ENCODE measurements around the gene PAK6. TPM values are rescaled to one million over a fixed set of nuclear protein-coding genes. Genes with fewer than 3 reads are reported as not detected.

PAK6 gene
- total and polyA plus RNA-seq, 9 of the 15 experiments (the other 6 are each of a cell fraction or from before 2014, with no cell fraction given) = 0.03 to 0.74 (median 0.16) TPM; not detected in 2

DNA sequence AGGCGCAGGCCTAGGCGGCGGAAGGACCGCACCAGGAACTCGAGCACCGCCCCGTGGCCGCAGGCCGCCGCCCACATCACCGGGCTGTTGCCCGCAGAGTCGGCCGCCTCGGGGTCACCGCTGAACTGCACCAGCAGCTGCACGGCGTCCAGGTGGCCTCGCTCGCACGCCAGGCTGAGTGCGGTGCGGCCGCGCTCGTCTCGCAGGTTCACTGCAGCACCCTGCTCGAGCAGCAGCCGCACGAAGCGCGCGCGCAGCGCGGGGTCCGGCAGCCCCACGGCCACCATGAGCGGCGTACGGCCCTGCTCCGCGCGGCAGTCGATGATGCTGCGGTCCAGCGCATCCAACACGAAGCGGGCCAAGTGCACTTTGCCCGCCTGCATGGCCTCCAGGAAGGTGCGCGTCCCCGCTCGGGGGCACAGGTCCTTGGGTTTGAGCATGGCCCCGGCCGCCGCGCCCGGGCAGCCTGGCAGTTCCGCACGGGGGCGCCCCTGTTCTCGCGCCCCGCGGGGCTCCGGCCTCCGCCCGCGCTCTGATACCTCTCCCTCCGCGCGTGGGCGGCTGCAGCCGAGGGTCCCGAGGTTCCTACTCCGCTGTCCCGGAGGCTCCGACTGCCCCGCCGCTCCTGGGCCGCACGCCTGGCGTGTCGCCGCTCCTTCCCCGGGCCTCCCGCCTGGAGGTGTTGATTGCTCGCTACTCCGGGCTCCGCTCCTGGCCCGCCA is 43.4 kb downstream of the PAK6 start (continued):
- TF ChIP-seq CBFA2T3 (IDR thresholded peaks at IDR 0.05) (no peak), BCL6 (CRISPR knock-in tag; IDR thresholded peaks at IDR 0.05) (no peak), FOXA1 (IDR thresholded peaks at IDR 0.05; ENCODE audit: borderline replicate concordance) (no peak), SNRNP70 (optimal IDR thresholded peaks at IDR 0.05; ENCODE audit: low read depth, low read length) (no peak), ZNF184 (CRISPR knock-in tag; IDR thresholded peaks at IDR 0.05) (no peak), EP300 (IDR thresholded peaks at IDR 0.05; ENCODE audit: low read length) (no peak), SREBF1 (IDR thresholded peaks at IDR 0.05; ENCODE audit: borderline replicate concordance, low read depth, low read length) (no peak), CBFA2T2 (conservative IDR thresholded peaks at IDR 0.05) (no peak), ELF1 (tag; IDR thresholded peaks at IDR 0.05) (no peak), RBM39 (optimal IDR thresholded peaks at IDR 0.05; ENCODE audit: low read depth, low read length) (no peak), NBN (IDR thresholded peaks at IDR 0.05; ENCODE audit: low read depth) (no peak), JUN (IDR thresholded peaks at IDR 0.05; ENCODE audit: borderline replicate concordance, low read depth, low read length) (no peak), JUN (CRISPR knock-in tag; IDR thresholded peaks at IDR 0.05; ENCODE audit: borderline replicate concordance) (0 out of 2 replicates have a peak, but pooled peaks have one; percentile 32), CBX2 (IDR thresholded peaks at IDR 0.05; ENCODE audit: insufficient read depth, low read length, poor library complexity, severe bottlenecking) (no peak), PHB (CRISPR knock-in tag; IDR thresholded peaks at IDR 0.05) (no peak), TARDBP (IDR thresholded peaks at IDR 0.05) (no peak)
- TF ChIP-seq, protein P1, sequence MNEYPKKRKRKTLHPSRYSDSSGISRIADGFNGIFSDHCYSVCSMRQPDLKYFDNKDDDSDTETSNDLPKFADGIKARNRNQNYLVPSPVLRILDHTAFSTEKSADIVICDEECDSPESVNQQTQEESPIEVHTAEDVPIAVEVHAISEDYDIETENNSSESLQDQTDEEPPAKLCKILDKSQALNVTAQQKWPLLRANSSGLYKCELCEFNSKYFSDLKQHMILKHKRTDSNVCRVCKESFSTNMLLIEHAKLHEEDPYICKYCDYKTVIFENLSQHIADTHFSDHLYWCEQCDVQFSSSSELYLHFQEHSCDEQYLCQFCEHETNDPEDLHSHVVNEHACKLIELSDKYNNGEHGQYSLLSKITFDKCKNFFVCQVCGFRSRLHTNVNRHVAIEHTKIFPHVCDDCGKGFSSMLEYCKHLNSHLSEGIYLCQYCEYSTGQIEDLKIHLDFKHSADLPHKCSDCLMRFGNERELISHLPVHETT (CRISPR knock-in tag; conservative IDR thresholded peaks at IDR 0.05 in 1 of 2, IDR thresholded peaks at IDR 0.05 in 1 of 2) = no peak
- TF ChIP-seq, protein P2, sequence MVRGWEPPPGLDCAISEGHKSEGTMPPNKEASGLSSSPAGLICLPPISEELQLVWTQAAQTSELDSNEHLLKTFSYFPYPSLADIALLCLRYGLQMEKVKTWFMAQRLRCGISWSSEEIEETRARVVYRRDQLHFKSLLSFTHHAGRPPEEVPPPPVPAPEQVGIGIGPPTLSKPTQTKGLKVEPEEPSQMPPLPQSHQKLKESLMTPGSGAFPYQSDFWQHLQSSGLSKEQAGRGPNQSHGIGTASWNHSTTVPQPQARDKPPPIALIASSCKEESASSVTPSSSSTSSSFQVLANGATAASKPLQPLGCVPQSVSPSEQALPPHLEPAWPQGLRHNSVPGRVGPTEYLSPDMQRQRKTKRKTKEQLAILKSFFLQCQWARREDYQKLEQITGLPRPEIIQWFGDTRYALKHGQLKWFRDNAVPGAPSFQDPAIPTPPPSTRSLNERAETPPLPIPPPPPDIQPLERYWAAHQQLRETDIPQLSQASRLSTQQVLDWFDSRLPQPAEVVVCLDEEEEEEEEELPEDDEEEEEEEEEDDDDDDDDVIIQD (CRISPR knock-in tag; IDR thresholded peaks at IDR 0.05) = no peak
- TF ChIP-seq, protein P3, sequence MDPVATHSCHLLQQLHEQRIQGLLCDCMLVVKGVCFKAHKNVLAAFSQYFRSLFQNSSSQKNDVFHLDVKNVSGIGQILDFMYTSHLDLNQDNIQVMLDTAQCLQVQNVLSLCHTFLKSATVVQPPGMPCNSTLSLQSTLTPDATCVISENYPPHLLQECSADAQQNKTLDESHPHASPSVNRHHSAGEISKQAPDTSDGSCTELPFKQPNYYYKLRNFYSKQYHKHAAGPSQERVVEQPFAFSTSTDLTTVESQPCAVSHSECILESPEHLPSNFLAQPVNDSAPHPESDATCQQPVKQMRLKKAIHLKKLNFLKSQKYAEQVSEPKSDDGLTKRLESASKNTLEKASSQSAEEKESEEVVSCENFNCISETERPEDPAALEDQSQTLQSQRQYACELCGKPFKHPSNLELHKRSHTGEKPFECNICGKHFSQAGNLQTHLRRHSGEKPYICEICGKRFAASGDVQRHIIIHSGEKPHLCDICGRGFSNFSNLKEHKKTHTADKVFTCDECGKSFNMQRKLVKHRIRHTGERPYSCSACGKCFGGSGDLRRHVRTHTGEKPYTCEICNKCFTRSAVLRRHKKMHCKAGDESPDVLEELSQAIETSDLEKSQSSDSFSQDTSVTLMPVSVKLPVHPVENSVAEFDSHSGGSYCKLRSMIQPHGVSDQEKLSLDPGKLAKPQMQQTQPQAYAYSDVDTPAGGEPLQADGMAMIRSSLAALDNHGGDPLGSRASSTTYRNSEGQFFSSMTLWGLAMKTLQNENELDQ (CRISPR knock-in tag; IDR thresholded peaks at IDR 0.05; ENCODE audit: borderline replicate concordance) = no peak
- TF ChIP-seq, protein P4, sequence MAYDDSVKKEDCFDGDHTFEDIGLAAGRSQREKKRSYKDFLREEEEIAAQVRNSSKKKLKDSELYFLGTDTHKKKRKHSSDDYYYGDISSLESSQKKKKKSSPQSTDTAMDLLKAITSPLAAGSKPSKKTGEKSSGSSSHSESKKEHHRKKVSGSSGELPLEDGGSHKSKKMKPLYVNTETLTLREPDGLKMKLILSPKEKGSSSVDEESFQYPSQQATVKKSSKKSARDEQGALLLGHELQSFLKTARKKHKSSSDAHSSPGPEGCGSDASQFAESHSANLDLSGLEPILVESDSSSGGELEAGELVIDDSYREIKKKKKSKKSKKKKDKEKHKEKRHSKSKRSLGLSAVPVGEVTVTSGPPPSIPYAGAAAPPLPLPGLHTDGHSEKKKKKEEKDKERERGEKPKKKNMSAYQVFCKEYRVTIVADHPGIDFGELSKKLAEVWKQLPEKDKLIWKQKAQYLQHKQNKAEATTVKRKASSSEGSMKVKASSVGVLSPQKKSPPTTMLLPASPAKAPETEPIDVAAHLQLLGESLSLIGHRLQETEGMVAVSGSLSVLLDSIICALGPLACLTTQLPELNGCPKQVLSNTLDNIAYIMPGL (CRISPR knock-in tag; IDR thresholded peaks at IDR 0.05) = no peak
- TF ChIP-seq, protein P5, sequence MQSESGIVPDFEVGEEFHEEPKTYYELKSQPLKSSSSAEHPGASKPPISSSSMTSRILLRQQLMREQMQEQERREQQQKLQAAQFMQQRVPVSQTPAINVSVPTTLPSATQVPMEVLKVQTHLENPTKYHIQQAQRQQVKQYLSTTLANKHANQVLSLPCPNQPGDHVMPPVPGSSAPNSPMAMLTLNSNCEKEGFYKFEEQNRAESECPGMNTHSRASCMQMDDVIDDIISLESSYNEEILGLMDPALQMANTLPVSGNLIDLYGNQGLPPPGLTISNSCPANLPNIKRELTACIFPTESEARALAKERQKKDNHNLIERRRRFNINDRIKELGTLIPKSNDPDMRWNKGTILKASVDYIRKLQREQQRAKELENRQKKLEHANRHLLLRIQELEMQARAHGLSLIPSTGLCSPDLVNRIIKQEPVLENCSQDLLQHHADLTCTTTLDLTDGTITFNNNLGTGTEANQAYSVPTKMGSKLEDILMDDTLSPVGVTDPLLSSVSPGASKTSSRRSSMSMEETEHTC (IDR thresholded peaks at IDR 0.05) = 0 out of 2 replicates have a peak, but pooled peaks have one; percentile 34

All from K562 (cell line).